Measurements from ENCODE around the gene ARID1B. TPM values are rescaled to one million over a fixed set of nuclear protein-coding genes. Genes with fewer than 3 reads are reported as not detected.
A peak's percentile ranks its signal among the peaks of the same experiment; 100 is the strongest.

Gene ARID1B
- total RNA-seq, 2 donors from 2014 or later: 74.0 to 110 TPM

DNA sequence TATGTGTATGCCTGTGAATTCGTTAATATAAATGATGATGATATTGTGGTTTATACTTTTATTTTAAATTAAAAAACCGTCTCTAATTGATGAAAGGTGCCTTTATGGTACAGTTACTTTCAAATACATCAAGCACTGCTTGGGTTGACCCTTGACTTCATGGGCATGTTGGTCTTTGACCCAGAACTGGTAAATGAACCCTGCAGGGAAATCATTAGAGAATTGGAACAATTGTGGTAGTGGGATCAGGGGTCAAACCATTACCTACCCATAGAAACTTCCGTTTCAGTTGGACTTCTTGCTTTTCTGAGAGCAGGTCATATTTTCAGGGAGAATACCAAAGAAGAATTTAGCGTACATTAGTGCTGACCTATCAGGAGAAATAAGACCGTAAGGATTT lies 288.2 kb downstream of the ARID1B start:
- Histone ChIP-seq H3K9ac (ENCODE audit: extremely low read depth, low read length, poor library complexity, severe bottlenecking) (no peak overlapping the region), H3K36me3 (ENCODE audit: control insufficient read depth, insufficient read depth, low read length) (peaks cover 5% of the 10 kb centered on the region), H3K4me3 (ENCODE audit: low read length) (no peak overlapping the region), H3K27ac (ENCODE audit: low read depth, low read length) (no peak overlapping the region), H3K9me3 (ENCODE audit: control insufficient read depth, low read length) (no peaks in the 10 kb centered on the region), H3K27me3 (ENCODE audit: control insufficient read depth, insufficient read depth, low read length, poor library complexity, severe bottlenecking) (no peaks in the 10 kb centered on the region), H3K4me1 (ENCODE audit: control insufficient read depth, insufficient read depth, low read length) (peaks cover 3% of the 10 kb centered on the region)
- TF ChIP-seq, protein P1, sequence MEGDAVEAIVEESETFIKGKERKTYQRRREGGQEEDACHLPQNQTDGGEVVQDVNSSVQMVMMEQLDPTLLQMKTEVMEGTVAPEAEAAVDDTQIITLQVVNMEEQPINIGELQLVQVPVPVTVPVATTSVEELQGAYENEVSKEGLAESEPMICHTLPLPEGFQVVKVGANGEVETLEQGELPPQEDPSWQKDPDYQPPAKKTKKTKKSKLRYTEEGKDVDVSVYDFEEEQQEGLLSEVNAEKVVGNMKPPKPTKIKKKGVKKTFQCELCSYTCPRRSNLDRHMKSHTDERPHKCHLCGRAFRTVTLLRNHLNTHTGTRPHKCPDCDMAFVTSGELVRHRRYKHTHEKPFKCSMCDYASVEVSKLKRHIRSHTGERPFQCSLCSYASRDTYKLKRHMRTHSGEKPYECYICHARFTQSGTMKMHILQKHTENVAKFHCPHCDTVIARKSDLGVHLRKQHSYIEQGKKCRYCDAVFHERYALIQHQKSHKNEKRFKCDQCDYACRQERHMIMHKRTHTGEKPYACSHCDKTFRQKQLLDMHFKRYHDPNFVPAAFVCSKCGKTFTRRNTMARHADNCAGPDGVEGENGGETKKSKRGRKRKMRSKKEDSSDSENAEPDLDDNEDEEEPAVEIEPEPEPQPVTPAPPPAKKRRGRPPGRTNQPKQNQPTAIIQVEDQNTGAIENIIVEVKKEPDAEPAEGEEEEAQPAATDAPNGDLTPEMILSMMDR (conservative IDR thresholded peaks at IDR 0.05): no peak
- no peak overlapping the region for H3K4me3 Mint-ChIP-seq
- H3K4me1 Mint-ChIP-seq: peaks cover 28% of the 10 kb centered on the region
- DNase-seq: no peak
- WGBS, 2 experiments (ENCODE audit: insufficient coverage in 1 of 2, insufficient read length in 1 of 2): 92 to 100% methylated on average over 3 to 5 of the region's 5 CpGs
- H3K36me3 Mint-ChIP-seq (ENCODE audit: low read depth): no peaks in the 10 kb centered on the region
- H3K27me3 Mint-ChIP-seq (ENCODE audit: insufficient read depth): no peaks in the 10 kb centered on the region
- H3K9me3 Mint-ChIP-seq: no peaks in the 10 kb centered on the region
- H3K27ac Mint-ChIP-seq: no peak overlapping the region

DNA sequence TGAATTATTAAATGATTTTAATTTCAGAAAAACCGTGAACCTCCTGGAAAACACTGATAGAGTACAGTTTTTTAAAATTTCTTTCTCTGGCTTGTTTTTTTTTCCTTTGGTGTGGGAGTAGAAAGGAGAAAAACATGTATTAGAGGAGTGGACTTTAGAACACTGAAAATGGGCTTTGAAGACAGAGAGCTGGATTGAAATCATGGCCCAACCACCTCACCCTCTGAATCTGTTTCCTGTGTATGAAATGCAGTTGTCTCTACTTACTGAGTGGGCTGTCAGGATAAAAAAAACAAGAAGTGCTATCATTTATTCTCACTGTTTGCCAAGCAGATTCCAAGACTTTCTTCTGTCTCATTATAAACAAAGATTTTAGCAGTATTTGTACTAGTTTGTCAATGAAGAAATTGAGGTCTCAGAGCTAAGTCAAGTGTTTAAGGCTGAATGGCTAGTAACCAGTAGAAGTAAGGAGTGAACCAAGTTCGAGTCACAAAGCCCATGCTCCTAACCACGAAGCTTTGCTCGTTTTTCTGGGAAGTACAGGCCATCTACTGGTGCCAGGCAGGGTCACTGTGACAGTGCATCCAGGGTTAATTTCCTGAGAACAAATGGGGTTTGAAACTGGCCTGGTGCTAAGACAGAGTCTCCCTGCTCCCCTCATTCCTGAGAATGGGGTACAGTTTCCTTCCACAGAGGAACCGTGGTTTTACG lies 289.8 kb downstream of the ARID1B start:
- Histone ChIP-seq H3K27me3 (ENCODE audit: control insufficient read depth, insufficient read depth, low read length, poor library complexity, severe bottlenecking) (no peaks in the 10 kb centered on the region), H3K4me1 (ENCODE audit: control insufficient read depth, insufficient read depth, low read length) (peaks cover 3% of the 10 kb centered on the region), H3K9ac (ENCODE audit: extremely low read depth, low read length, poor library complexity, severe bottlenecking) (no peak overlapping the region), H3K9me3 (ENCODE audit: control insufficient read depth, low read length) (no peaks in the 10 kb centered on the region), H3K27ac (ENCODE audit: low read depth, low read length) (no peak overlapping the region), H3K4me3 (ENCODE audit: low read length) (no peak overlapping the region), H3K36me3 (ENCODE audit: control insufficient read depth, insufficient read depth, low read length) (peaks cover 5% of the 10 kb centered on the region)
- TF ChIP-seq, protein P1 (conservative IDR thresholded peaks at IDR 0.05): no peak
- H3K4me3 Mint-ChIP-seq: no peak overlapping the region
- DNase-seq: no peak
- peaks cover 31% of the 10 kb centered on the region for H3K4me1 Mint-ChIP-seq
- H3K27ac Mint-ChIP-seq: peak overlapping the region; percentile 77
- no peaks in the 10 kb centered on the region for H3K9me3 Mint-ChIP-seq
- 92 to 93% methylated on average over 6 of the region's 6 CpGs for WGBS, 2 experiments (ENCODE audit: insufficient coverage in 1 of 2, insufficient read length in 1 of 2)
- H3K27me3 Mint-ChIP-seq (ENCODE audit: insufficient read depth): no peaks in the 10 kb centered on the region
- no peaks in the 10 kb centered on the region for H3K36me3 Mint-ChIP-seq (ENCODE audit: low read depth)

DNA sequence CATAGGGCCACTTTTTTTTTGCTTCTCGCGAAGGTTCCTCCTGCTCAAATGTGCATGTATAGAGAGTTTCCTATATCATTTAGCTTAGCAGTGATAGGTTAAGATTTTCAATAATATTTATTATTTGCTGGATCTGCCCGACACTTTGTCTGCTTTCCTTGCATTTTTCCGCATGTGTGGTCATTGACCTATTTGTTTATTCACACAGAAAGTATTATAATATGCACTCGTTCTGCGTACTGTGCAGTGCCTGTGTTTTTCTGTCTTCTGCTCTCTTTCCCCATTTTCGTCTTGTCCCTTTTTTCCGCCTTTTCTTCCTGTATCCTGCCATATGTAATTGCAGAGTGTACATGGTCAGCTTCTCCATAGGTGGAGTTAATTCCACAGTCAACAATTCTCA lies 290.3 kb downstream of the ARID1B start:
- Histone ChIP-seq H3K27me3 (ENCODE audit: control insufficient read depth, insufficient read depth, low read length, poor library complexity, severe bottlenecking) (no peaks in the 10 kb centered on the region), H3K4me1 (ENCODE audit: control insufficient read depth, insufficient read depth, low read length) (peaks cover 3% of the 10 kb centered on the region), H3K27ac (ENCODE audit: low read depth, low read length) (no peak overlapping the region), H3K9me3 (ENCODE audit: control insufficient read depth, low read length) (no peaks in the 10 kb centered on the region), H3K4me3 (ENCODE audit: low read length) (no peak overlapping the region), H3K36me3 (ENCODE audit: control insufficient read depth, insufficient read depth, low read length) (peaks cover 5% of the 10 kb centered on the region), H3K9ac (ENCODE audit: extremely low read depth, low read length, poor library complexity, severe bottlenecking) (no peak overlapping the region)
- no peaks in the 10 kb centered on the region for H3K36me3 Mint-ChIP-seq (ENCODE audit: low read depth)
- 92 to 98% methylated on average over 6 to 8 of the region's 8 CpGs for WGBS, 2 experiments (ENCODE audit: insufficient coverage in 1 of 2, insufficient read length in 1 of 2)
- peaks cover 31% of the 10 kb centered on the region for H3K4me1 Mint-ChIP-seq
- TF ChIP-seq, protein P1 (conservative IDR thresholded peaks at IDR 0.05): no peak
- H3K4me3 Mint-ChIP-seq: no peak overlapping the region
- H3K27me3 Mint-ChIP-seq (ENCODE audit: insufficient read depth): no peaks in the 10 kb centered on the region
- DNase-seq: no peak
- H3K27ac Mint-ChIP-seq: peak overlapping the region; percentile 14
- no peaks in the 10 kb centered on the region for H3K9me3 Mint-ChIP-seq

Measured in endodermal cell (in vitro differentiated cells).